Tibial artery (tissue), 4 donors: ENCODE measurements around the gene TSPAN16.
"Not testable (repeated sequence)": the region's sequence is repeated elsewhere in the genome, so short reads cannot be mapped to it uniquely, and the experiment has no call there.

Experiments used
- DNase-seq, 2 donors: peaks; one replicate each; pipeline ENCODE4 v3.0.0-alpha.2; 2019
- H3K27ac ChIP-seq, 2 donors: fragments of 200-600 bp; sonication (generic) in 1 of 2; 1 replicate in 1 of 2; 2 replicates in 1 of 2; pipeline ENCODE4 v1.5.1; 2018 to 2019; ENCODE audit warnings: mild to moderate bottlenecking in 1 of 2
- H3K27me3 ChIP-seq, 2 donors: fragments of 200-600 bp; sonication (generic) in 1 of 2; one replicate each; pipeline versions ENCODE4 v1.5.1 to v1.6.0; 2016 to 2019
- H3K36me3 ChIP-seq, 3 donors: fragments of 200-600 bp; sonication (generic) in 2 of 3; one replicate each; pipeline ENCODE4 v1.5.1; 2016 to 2019; ENCODE audit warnings: mild to moderate bottlenecking in 2 of 3
- H3K4me1 ChIP-seq, 4 donors: fragments of 200-600 bp; sonication (generic) in 2 of 4; 1 replicate in 3 of 4; 2 replicates in 1 of 4; pipeline ENCODE4 v1.5.1; 2016 to 2019
- H3K4me3 ChIP-seq, 2 donors: fragments of 200-600 bp; sonication (generic) in 1 of 2; 1 replicate in 1 of 2; 2 replicates in 1 of 2; pipeline ENCODE4 v1.5.1; 2018 to 2019; ENCODE audit warnings: mild to moderate bottlenecking in 2 of 2
- H3K9me3 ChIP-seq, 3 donors: fragments of 200-600 bp; sonication (generic) in 1 of 3; one replicate each; pipeline ENCODE4 v1.5.1; 2016 to 2019
- CTCF ChIP-seq, 2 experiments: fragments of 200-600 bp in 1 of 2; fragments of 450-650 bp in 1 of 2; IDR thresholded peaks; one replicate each; pipeline ENCODE4 v1.5.1; 2017 to 2019; ENCODE audit warnings: antibody characterized with exemption in 2 of 2, mild to moderate bottlenecking in 1 of 2, moderate library complexity in 1 of 2
- intact Hi-C: fragments of 100-400 bp; cut with DNase I; formaldehyde crosslinking; loops from one replicate; pipeline ENCODE4 v1.15.0; 2023; ENCODE audit warnings: low total_unique reads

Gene TSPAN16

GRCh38 chr19:11325544-11325943, 29.6 kb downstream of the TSPAN16 start:
- no peaks in the 10 kb centered on the region for H3K9me3 ChIP-seq
- no peak for DNase-seq
- H3K36me3 ChIP-seq = peaks cover 25 to 57% (median 46%) of the 10 kb centered on the region in 3 donors
- intact Hi-C loops = no loop called here
- H3K4me1 ChIP-seq = peaks cover 5 to 23% (median 16%) of the 10 kb centered on the region in 4 donors
- TF ChIP-seq CTCF (IDR thresholded peaks at IDR 0.05) = no peak
- H3K27me3 ChIP-seq = no peaks in the 10 kb centered on the region
- H3K27ac ChIP-seq = no peak overlapping the region
- no peak overlapping the region for H3K4me3 ChIP-seq

DNA sequence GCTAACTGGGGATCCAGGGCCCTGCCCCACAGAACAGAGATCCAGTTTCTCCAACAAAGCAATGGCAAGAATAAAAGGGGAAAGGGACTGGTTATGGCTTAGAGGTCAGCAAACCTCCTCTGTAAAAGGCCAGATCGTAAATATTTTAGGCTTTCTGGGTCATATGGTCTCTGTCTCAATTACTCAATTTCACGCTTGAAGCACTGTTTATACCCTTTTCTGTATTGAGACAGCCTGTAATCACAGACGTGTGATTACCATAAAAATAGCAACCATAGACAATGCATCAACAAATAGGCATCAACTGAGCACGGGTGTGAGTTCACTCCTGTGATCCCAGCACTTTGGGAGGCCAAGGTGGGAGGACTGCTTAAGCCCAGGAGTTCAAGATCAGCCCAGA, 34.2 kb downstream of the TSPAN16 start:
- intact Hi-C loops = no loop called here
- H3K27me3 ChIP-seq = no peaks in the 10 kb centered on the region
- no peak for TF ChIP-seq CTCF (IDR thresholded peaks at IDR 0.05)
- no peaks in the 10 kb centered on the region for H3K9me3 ChIP-seq
- no peak overlapping the region for H3K4me3 ChIP-seq
- H3K36me3 ChIP-seq = peaks cover 53 to 97% (median 75%) of the 10 kb centered on the region in 3 donors
- no peak overlapping the region for H3K27ac ChIP-seq
- DNase-seq = no peak
- H3K4me1 ChIP-seq = peaks cover 0 to under 1% (median under 1%) of the 10 kb centered on the region in 4 donors

GRCh38 chr19:11331502-11331901, 35.5 kb downstream of the TSPAN16 start:
- H3K9me3 ChIP-seq = no peaks in the 10 kb centered on the region
- no peaks in the 10 kb centered on the region for H3K27me3 ChIP-seq
- H3K36me3 ChIP-seq = peaks cover 64 to 97% (median 77%) of the 10 kb centered on the region in 3 donors
- TF ChIP-seq CTCF (IDR thresholded peaks at IDR 0.05) = no peak
- intact Hi-C loops = no loop called here
- no peak overlapping the region for H3K4me3 ChIP-seq
- H3K4me1 ChIP-seq = no peaks in the 10 kb centered on the region
- H3K27ac ChIP-seq = no peak overlapping the region
- DNase-seq = no peak

DNA sequence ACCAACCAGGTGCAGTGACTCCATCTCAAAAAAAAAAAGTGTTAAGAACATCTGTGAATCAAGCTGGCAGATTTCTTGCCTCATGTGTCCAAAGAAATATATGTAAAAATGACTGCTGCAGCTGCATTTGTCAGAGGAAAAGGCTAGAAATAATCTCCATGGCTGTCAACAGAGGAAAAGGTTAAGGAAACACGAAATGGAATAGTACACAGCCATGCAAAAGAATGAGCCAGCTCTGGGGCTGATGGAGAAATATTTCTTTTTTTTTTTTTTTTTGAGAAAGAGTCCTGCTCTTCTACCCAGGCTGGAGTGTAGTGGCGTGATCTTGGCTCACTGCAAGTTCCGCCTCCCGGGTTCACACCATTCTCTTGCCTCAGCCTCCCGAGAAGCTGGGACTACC, 36.9 kb downstream of the TSPAN16 start:
- no peak for DNase-seq
- Histone ChIP-seq H3K4me1 (no peaks in the 10 kb centered on the region), H3K36me3 (peaks cover 53 to 94% (median 67%) of the 10 kb centered on the region in 3 donors), H3K27ac (no peak overlapping the region), H3K27me3 (no peaks in the 10 kb centered on the region), H3K9me3 (no peaks in the 10 kb centered on the region), H3K4me3 (no peak overlapping the region)
- TF ChIP-seq CTCF (IDR thresholded peaks at IDR 0.05) = no peak
- intact Hi-C loops = no loop called here

DNA sequence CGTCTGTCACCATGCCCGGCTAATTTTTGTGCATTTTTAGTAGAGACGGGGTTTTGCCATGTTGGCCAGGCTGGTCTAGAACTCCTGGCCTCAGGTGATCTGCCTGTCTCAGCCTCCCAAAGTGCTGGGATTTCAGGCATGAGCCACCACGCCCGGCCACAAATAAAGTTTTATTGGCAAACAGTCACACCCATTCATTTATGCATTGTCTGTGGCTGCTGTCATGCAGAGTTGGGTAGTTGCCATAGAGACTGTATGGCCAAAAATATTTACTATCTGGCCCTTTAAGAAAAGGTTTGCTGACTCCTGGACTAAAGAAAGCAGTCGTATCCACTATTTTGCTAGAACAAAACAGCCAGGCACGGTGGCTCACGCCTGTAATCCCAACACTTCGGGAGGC, 37.9 kb downstream of the TSPAN16 start:
- DNase-seq, H3K27ac ChIP-seq, H3K4me1 ChIP-seq, H3K9me3 ChIP-seq, intact Hi-C loops, H3K4me3 ChIP-seq, H3K27me3 ChIP-seq: not testable (repeated sequence)
- peaks cover 50 to 83% (median 59%) of the 10 kb centered on the region in 3 donors for H3K36me3 ChIP-seq

GRCh38 chr19:11335449-11336146, 39.6 kb downstream of the TSPAN16 start:
- intact Hi-C loops = loop anchor here (5.0 kb wide), 1 partner anchor 43 kb away; no protein-coding TSS in a partner anchor
- no peak overlapping the region for H3K4me3 ChIP-seq

More at GRCh38 chr19:11335449-11336146, 39.6 kb downstream of the TSPAN16 start:
- no peak for DNase-seq
- no peak for TF ChIP-seq CTCF (IDR thresholded peaks at IDR 0.05)
- no peak overlapping the region for H3K27ac ChIP-seq
- peaks cover 44 to 66% (median 49%) of the 10 kb centered on the region in 3 donors for H3K36me3 ChIP-seq
- no peaks in the 10 kb centered on the region for H3K27me3 ChIP-seq
- peaks cover 0 to 21% (median 17%) of the 10 kb centered on the region in 4 donors for H3K4me1 ChIP-seq
- no peaks in the 10 kb centered on the region for H3K9me3 ChIP-seq
